H1 (cell line): ENCODE measurements around the gene SPIRE2. TPM values are rescaled to one million over a fixed set of nuclear protein-coding genes. Genes with fewer than 3 reads are reported as not detected.

Source experiments
- CTCF ChIA-PET: fragments of 300-600 bp; sonication (Branson Sonifier 250); formaldehyde crosslinking; loops from one replicate; lab custom pipeline; 2021; ENCODE audit not compliant: partially characterized antibody; lab: Charles Lee
- POLR2A ChIA-PET: fragments of 300-600 bp; sonication (Branson Sonifier 250); formaldehyde crosslinking; loops from one replicate; lab custom pipeline; 2021; ENCODE audit warnings: inconsistent platforms; ENCODE audit not compliant: partially characterized antibody; lab: Charles Lee
- DNase-seq, 2 experiments: peaks; one replicate each; pipeline versions ENCODE4 v3.0.0 to v3.0.0-alpha.2; 2010 to 2022; ENCODE audit warnings: low spot score in 2 of 2, low read depth in 1 of 2, mixed read lengths in 1 of 2
- FAIRE-seq: peaks from 2 replicates; lab custom pipeline; 2011; peaks lifted over from hg19 to GRCh38; lab: Jason Lieb, UNC
- H2AFZ ChIP-seq: 2 replicates; pipeline ENCODE4 v1.8.1; 2012; ENCODE audit warnings: low read length, inconsistent platforms
- H2AK5ac ChIP-seq: 2 replicates; pipeline ENCODE4 v1.6.1; 2013; ENCODE audit warnings: low read depth, low read length
- H2BK120ac ChIP-seq: replicated peaks from 2 replicates; pipeline ENCODE3; 2013; ENCODE audit warnings: low read depth, low read length, inconsistent platforms
- H2BK12ac ChIP-seq: 2 replicates; pipeline ENCODE4 v1.6.1; 2013; ENCODE audit warnings: low read depth, low read length
- H2BK15ac ChIP-seq: 2 replicates; pipeline ENCODE4 v1.6.1; 2013; ENCODE audit warnings: low read length
- H2BK20ac ChIP-seq: 2 replicates; pipeline ENCODE4 v1.6.1; 2013; ENCODE audit warnings: low read length
- H2BK5ac ChIP-seq: 2 replicates; pipeline ENCODE4 v1.6.1; 2013; ENCODE audit warnings: low read depth, low read length
- H3K14ac ChIP-seq: 2 replicates; pipeline ENCODE4 v1.6.1; 2013; ENCODE audit warnings: inconsistent platforms; ENCODE audit not compliant: insufficient read length
- H3K18ac ChIP-seq: 2 replicates; pipeline ENCODE4 v1.6.1; 2013; ENCODE audit warnings: low read length; ENCODE audit errors: extremely low read depth
- H3K23ac ChIP-seq: 2 replicates; pipeline ENCODE4 v1.6.1; 2013; ENCODE audit warnings: inconsistent platforms; ENCODE audit not compliant: insufficient read length
- H3K23me2 ChIP-seq: 2 replicates; pipeline ENCODE4 v1.6.1; 2013; ENCODE audit warnings: low read depth, low read length
- H3K27ac ChIP-seq: 2 replicates; pipeline ENCODE4 v1.6.1; 2011; ENCODE audit warnings: low read depth, low read length, inconsistent platforms
- H3K27me3 ChIP-seq, 4 experiments: replicated peaks in 1 of 4; 1 replicate in 1 of 4; 2 replicates in 3 of 4; pipeline versions ENCODE4 v1.6.1 to v1.8.1; 2011 to 2013; ENCODE audit warnings: low read length in 3 of 4, mild to moderate bottlenecking in 3 of 4, inconsistent platforms in 2 of 4, mixed read lengths in 2 of 4, moderate library complexity in 1 of 4; ENCODE audit not compliant: control insufficient read depth in 3 of 4, insufficient read depth in 3 of 4; ENCODE audit errors: extremely low read depth in 1 of 4
- H3K36me3 ChIP-seq, 4 experiments: 2 replicates each; pipeline versions ENCODE4 v1.6.1 to v1.8.1; 2011 to 2013; ENCODE audit warnings: mild to moderate bottlenecking in 4 of 4, low read length in 3 of 4, moderate library complexity in 2 of 4, control low read depth in 1 of 4, inconsistent platforms in 1 of 4; ENCODE audit not compliant: insufficient read depth in 4 of 4, control insufficient read depth in 2 of 4
- H3K4ac ChIP-seq: replicated peaks from 2 replicates; pipeline ENCODE3; 2013; ENCODE audit warnings: low read length, low read depth, mixed read lengths, inconsistent platforms; ENCODE audit not compliant: insufficient read length
- H3K4me1 ChIP-seq, 4 experiments: replicated peaks in 1 of 4; 1 replicate in 1 of 4; 2 replicates in 3 of 4; pipeline versions ENCODE4 v1.6.1 to v1.8.1; 2011 to 2013; ENCODE audit warnings: low read length in 3 of 4, inconsistent platforms in 2 of 4, mixed read lengths in 1 of 4; ENCODE audit not compliant: insufficient read depth in 4 of 4, control insufficient read depth in 3 of 4
- H3K4me2 ChIP-seq, 2 experiments: 2 replicates each; pipeline versions ENCODE4 v1.6.1 to v1.8.1; 2011 to 2013; ENCODE audit warnings: low read depth in 2 of 2, low read length in 2 of 2, control low read depth in 1 of 2, inconsistent platforms in 1 of 2, mild to moderate bottlenecking in 1 of 2; ENCODE audit not compliant: insufficient read depth in 1 of 2
- H3K4me3 ChIP-seq, 4 experiments: fragments of 200-600, 300-600 bp in 1 of 4; sonication (generic), shearing (Covaris generic), sonication (Bioruptor Twin) in 1 of 4; 2 replicates each; pipeline versions ENCODE4 v1.5.1 to v1.8.1; 2011 to 2016; ENCODE audit warnings: low read length in 4 of 4, low read depth in 3 of 4, control low read depth in 2 of 4, inconsistent platforms in 2 of 4, mild to moderate bottlenecking in 2 of 4, mixed read lengths in 1 of 4, moderate library complexity in 1 of 4; ENCODE audit not compliant: insufficient read depth in 2 of 4; ENCODE audit errors: extremely low read depth in 1 of 4
- H3K56ac ChIP-seq: replicated peaks from 2 replicates; pipeline ENCODE3; 2013; ENCODE audit warnings: low read depth, mild to moderate bottlenecking, mixed read lengths, low read length, inconsistent platforms; ENCODE audit not compliant: insufficient read length
- H3K79me1 ChIP-seq: 2 replicates; pipeline ENCODE4 v1.6.1; 2013; ENCODE audit warnings: low read depth, low read length, control low read depth
- H3K79me2 ChIP-seq, 2 experiments: 2 replicates each; pipeline versions ENCODE4 v1.6.1 to v1.8.1; 2012 to 2013; ENCODE audit warnings: low read length in 2 of 2, mild to moderate bottlenecking in 2 of 2, inconsistent platforms in 1 of 2; ENCODE audit not compliant: insufficient read depth in 2 of 2, control insufficient read depth in 1 of 2
- H3K9ac ChIP-seq, 4 experiments: replicated peaks in 1 of 4; 1 replicate in 1 of 4; 2 replicates in 3 of 4; pipeline versions ENCODE4 v1.6.1 to v1.8.1; 2011 to 2013; ENCODE audit warnings: low read depth in 3 of 4, low read length in 3 of 4, control low read depth in 2 of 4, mild to moderate bottlenecking in 2 of 4, moderate library complexity in 2 of 4, inconsistent platforms in 1 of 4; ENCODE audit errors: extremely low read depth in 1 of 4
- H3K9me3 ChIP-seq, 2 experiments: 2 replicates each; pipeline versions ENCODE4 v1.6.1 to v1.8.1; 2012 to 2013; ENCODE audit warnings: mild to moderate bottlenecking in 2 of 2, moderate library complexity in 2 of 2, control low read depth in 1 of 2, inconsistent platforms in 1 of 2, low read depth in 1 of 2, low read length in 1 of 2, mixed read lengths in 1 of 2; ENCODE audit not compliant: insufficient read depth in 2 of 2
- H4K20me1 ChIP-seq, 2 experiments: replicated peaks in 1 of 2; 2 replicates each; pipeline versions ENCODE3 to v1.8.1; 2011 to 2013; ENCODE audit warnings: inconsistent platforms in 2 of 2, low read length in 2 of 2, mild to moderate bottlenecking in 1 of 2; ENCODE audit not compliant: insufficient read depth in 2 of 2, control insufficient read depth in 1 of 2
- H4K5ac ChIP-seq: 2 replicates; pipeline ENCODE4 v1.6.1; 2013; ENCODE audit warnings: low read length, low read depth, mixed read lengths, inconsistent platforms; ENCODE audit not compliant: insufficient read length
- H4K8ac ChIP-seq: 2 replicates; pipeline ENCODE4 v1.8.0; 2013; ENCODE audit warnings: mild to moderate bottlenecking, moderate library complexity, low read length, inconsistent platforms; ENCODE audit not compliant: insufficient read depth; ENCODE audit errors: extremely low read depth
- H4K91ac ChIP-seq: replicated peaks from 2 replicates; pipeline ENCODE3; 2013; ENCODE audit warnings: low read length, mixed read lengths, inconsistent platforms; ENCODE audit not compliant: insufficient read length
- BACH1 ChIP-seq: IDR thresholded peaks from 2 replicates; pipeline ENCODE4 v1.6.1; 2012; ENCODE audit warnings: low read length, improper control_type of control experiment
- BRCA1 ChIP-seq: IDR thresholded peaks from 2 replicates; pipeline ENCODE4 v1.6.1; 2012; ENCODE audit warnings: low read depth, low read length, improper control_type of control experiment
- CBX8 ChIP-seq: fragments of 300-800, 300-1000 bp; sonication (generic); IDR thresholded peaks from 2 replicates; pipeline ENCODE4 v1.7.1; 2016; ENCODE audit warnings: low read depth, low read length, borderline replicate concordance
- CEBPB ChIP-seq: IDR thresholded peaks from 2 replicates; pipeline ENCODE4 v1.6.1; 2012; ENCODE audit warnings: low read depth, low read length
- CHD1 ChIP-seq: IDR thresholded peaks from 2 replicates; pipeline ENCODE4 v1.6.1; 2012; ENCODE audit warnings: low read depth, low read length, improper control_type of control experiment
- FOSL1 ChIP-seq: IDR thresholded peaks from 2 replicates; pipeline ENCODE4 v1.6.1; 2011; ENCODE audit warnings: mild to moderate bottlenecking, low read depth, low read length, moderate library complexity; ENCODE audit not compliant: insufficient read depth
- JUN ChIP-seq: IDR thresholded peaks from 2 replicates; pipeline ENCODE4 v1.6.1; 2011; ENCODE audit warnings: low read depth, mild to moderate bottlenecking, improper control_type of control experiment, low read length
- KDM5A ChIP-seq: fragments of 200-600 bp; IDR thresholded peaks from 2 replicates; pipeline ENCODE4 v1.7.1; 2012; ENCODE audit warnings: mild to moderate bottlenecking, low read length, inconsistent platforms, mixed read lengths
- MAFK ChIP-seq: IDR thresholded peaks from 2 replicates; pipeline ENCODE4 v1.6.1; 2012; ENCODE audit warnings: low read depth, mild to moderate bottlenecking, improper control_type of control experiment, low read length
- POLR2AphosphoS5 ChIP-seq: IDR thresholded peaks from 2 replicates; pipeline ENCODE4 v1.6.1; 2011; ENCODE audit warnings: low read depth, low read length
- SIRT6 ChIP-seq: IDR thresholded peaks from one replicate; pipeline ENCODE4 v1.7.1; 2012; ENCODE audit warnings: low read length, inconsistent platforms
- SP4 ChIP-seq: IDR thresholded peaks from 2 replicates; pipeline ENCODE4 v1.6.1; 2012; ENCODE audit warnings: low read length, inconsistent platforms
- WGBS, 2 experiments: shearing (Covaris generic) in 1 of 2; methylation state at CpG; one replicate each; pipeline versions ENCODE4 v1.1.6 to v1.1.7; 2013 to 2015; ENCODE audit warnings: low lambda C conversion rate in 2 of 2, mixed read lengths in 2 of 2, inconsistent platforms in 1 of 2, low coverage in 1 of 2, missing lambda C conversion rate in 1 of 2; ENCODE audit not compliant: insufficient replicate concordance in 2 of 2, insufficient coverage in 1 of 2, insufficient read length in 1 of 2; ENCODE audit errors: extremely low coverage in 1 of 2, missing lambda C conversion rate in 1 of 2; 5-methylcytosine and 5-hydroxymethylcytosine counted together
- polyA plus RNA-seq, 7 experiments: library from polyadenylated mRNA; depleted of rRNA in 3 of 7; stranded (reverse) in 5 of 7; unstranded in 2 of 7; fragments of >200 nt in 5 of 7; fragments of 200-250 nt in 2 of 7; gene quantifications; 1 replicate in 5 of 7; 2 replicates in 1 of 7; 4 replicates in 1 of 7; pipeline versions ENCODE4 v1.2.1 to v1.2.3, GENCODE V29; 2011 to 2013; ENCODE audit warnings: missing spikeins in 2 of 7, mixed read lengths in 2 of 7
- total RNA-seq: library from RNA; stranded (reverse); fragmentation: NEBNext Ultra II Directional; extraction: Animal tissue kit (Norgen Biotek cat#: 25700); gene quantifications from 2 replicates; pipeline ENCODE4 v1.2.1, GENCODE V29; 2021
- TF ChIP-seq, protein P1 (sequence below), 3 experiments: IDR thresholded peaks; 1 replicate in 2 of 3; 2 replicates in 1 of 3; pipeline versions ENCODE4 v1.5.1 to v1.6.1; 2011; ENCODE audit warnings: low read length in 3 of 3, mild to moderate bottlenecking in 3 of 3, inconsistent platforms in 2 of 3, low read depth in 1 of 3, moderate library complexity in 1 of 3; ENCODE audit not compliant: insufficient read depth in 1 of 3; ENCODE audit errors: control extremely low read depth in 1 of 3

The SPIRE2 gene
- total and polyA plus RNA-seq, 2 of the 8 experiments (the other 6 are each of a cell fraction or from before 2014, with no cell fraction given) = 7.4 to 15.4 TPM

DNA sequence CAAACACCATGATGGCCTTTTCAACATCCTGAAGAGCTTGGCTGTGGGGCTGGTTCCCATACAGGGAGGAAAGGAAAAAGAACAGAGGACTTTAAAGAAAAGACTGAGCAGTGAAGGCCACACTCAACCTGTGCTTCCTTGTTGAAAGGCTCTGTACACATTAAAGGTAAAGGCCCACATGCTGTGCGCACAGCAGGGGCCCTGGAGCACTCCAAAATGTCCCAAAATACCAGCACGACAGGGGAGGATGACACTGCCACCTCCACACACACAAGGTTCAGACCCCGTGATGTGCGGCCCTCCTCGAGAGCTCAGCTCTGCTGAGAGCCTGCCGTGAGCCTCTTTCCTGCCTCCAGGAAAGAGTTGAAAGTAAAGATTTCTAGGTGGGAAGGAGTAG, 48.4 kb upstream of the SPIRE2 start:
- Histone ChIP-seq H4K5ac (no peak overlapping the region), H2BK15ac (no peak overlapping the region), H3K14ac (no peak overlapping the region), H3K27me3 (no peaks in the 10 kb centered on the region), H3K79me2 (no peaks in the 10 kb centered on the region), H3K56ac (no peak overlapping the region), H3K9me3 (no peaks in the 10 kb centered on the region), H2BK12ac (no peak overlapping the region), H2BK120ac (no peak overlapping the region), H2AFZ (no peak overlapping the region), H2AK5ac (no peak overlapping the region), H3K4me3 (no peak overlapping the region), H3K23me2 (no peaks in the 10 kb centered on the region), H2BK5ac (no peak overlapping the region), H4K20me1 (peaks cover 4 to 5% of the 10 kb centered on the region in 2 experiments), H3K4me1 (peaks cover 0 to 6% (median 2%) of the 10 kb centered on the region in 4 experiments; a peak in 4 of 7 replicates), H3K9ac (no peak overlapping the region), H3K23ac (no peak overlapping the region), H3K36me3 (peaks cover 23 to 71% (median 50%) of the 10 kb centered on the region in 4 experiments), H3K18ac (no peak overlapping the region), H3K79me1 (no peaks in the 10 kb centered on the region), H4K91ac (no peak overlapping the region), H3K27ac (no peak overlapping the region), H3K4me2 (no peak overlapping the region), H4K8ac (no peak overlapping the region), H3K4ac (no peak overlapping the region), H2BK20ac (no peak overlapping the region)
- FAIRE-seq (no peak), DNase-seq (no peak)
- 86% methylated on average over 6 of the region's 6 CpGs; no CpG with 5 or more reads in 1 of the 2 experiments for WGBS, 2 experiments
- ChIA-PET CTCF (interaction anchor here (0.9 to 1.6 kb wide), 6 partner anchors 9 to 80 kb away, joined by 3 to 6 read pairs (median 4); no protein-coding TSS in a partner anchor), POLR2A (interaction anchor here (0.6 kb wide), 1 partner anchor 47 kb away, joined by 3 read pairs; no protein-coding TSS in a partner anchor)
- TF ChIP-seq CEBPB = no peak
- TF ChIP-seq BRCA1 = no peak
- TF ChIP-seq MAFK = no peak
- TF ChIP-seq FOSL1 = no peak
- no peak for TF ChIP-seq SIRT6
- no peak for TF ChIP-seq BACH1
- no peak for TF ChIP-seq JUN
- TF ChIP-seq CHD1 = no peak
- TF ChIP-seq POLR2AphosphoS5 = no peak
- no peak for TF ChIP-seq KDM5A
- no peak for TF ChIP-seq CBX8
- TF ChIP-seq SP4 = no peak
- TF ChIP-seq, protein P1, sequence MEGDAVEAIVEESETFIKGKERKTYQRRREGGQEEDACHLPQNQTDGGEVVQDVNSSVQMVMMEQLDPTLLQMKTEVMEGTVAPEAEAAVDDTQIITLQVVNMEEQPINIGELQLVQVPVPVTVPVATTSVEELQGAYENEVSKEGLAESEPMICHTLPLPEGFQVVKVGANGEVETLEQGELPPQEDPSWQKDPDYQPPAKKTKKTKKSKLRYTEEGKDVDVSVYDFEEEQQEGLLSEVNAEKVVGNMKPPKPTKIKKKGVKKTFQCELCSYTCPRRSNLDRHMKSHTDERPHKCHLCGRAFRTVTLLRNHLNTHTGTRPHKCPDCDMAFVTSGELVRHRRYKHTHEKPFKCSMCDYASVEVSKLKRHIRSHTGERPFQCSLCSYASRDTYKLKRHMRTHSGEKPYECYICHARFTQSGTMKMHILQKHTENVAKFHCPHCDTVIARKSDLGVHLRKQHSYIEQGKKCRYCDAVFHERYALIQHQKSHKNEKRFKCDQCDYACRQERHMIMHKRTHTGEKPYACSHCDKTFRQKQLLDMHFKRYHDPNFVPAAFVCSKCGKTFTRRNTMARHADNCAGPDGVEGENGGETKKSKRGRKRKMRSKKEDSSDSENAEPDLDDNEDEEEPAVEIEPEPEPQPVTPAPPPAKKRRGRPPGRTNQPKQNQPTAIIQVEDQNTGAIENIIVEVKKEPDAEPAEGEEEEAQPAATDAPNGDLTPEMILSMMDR (IDR thresholded peaks at IDR 0.05; ENCODE audit: control extremely low read depth in 1 of 3, insufficient read depth in 1 of 3, low read depth in 1 of 3, low read length in 3 of 3) = no peak
